ENCODE data around the gene CSTF2T.
"Not testable (repeated sequence)": the region's sequence is repeated elsewhere in the genome, so short reads cannot be mapped to it uniquely, and the experiment has no call there.

Gene CSTF2T

GRCh38 chr10:51698473-51699063 lies 827 bp downstream of the CSTF2T start:
- no peak for DNase-seq (ENCODE audit: low spot score)

DNA sequence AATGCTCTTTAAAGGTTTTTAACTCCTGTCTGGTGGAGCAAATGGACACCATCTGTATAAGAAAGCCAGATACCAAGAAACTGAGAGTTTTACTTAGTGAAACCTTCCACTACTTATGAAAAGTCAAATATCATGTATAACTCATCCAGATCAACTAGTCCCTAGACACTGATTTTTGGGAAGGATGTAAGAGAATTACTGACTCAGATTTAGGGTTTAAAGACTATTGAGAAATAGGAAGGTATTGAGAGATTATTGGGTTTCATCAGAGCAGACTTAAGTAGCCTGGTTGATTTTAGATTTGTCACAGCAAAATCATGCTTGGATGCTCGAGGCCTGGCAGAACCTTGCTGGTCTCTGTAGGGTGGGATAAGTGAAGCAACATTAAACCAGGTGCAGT lies 3.1 kb downstream of the CSTF2T start:
- DNase-seq (ENCODE audit: low spot score), result no peak

DNA sequence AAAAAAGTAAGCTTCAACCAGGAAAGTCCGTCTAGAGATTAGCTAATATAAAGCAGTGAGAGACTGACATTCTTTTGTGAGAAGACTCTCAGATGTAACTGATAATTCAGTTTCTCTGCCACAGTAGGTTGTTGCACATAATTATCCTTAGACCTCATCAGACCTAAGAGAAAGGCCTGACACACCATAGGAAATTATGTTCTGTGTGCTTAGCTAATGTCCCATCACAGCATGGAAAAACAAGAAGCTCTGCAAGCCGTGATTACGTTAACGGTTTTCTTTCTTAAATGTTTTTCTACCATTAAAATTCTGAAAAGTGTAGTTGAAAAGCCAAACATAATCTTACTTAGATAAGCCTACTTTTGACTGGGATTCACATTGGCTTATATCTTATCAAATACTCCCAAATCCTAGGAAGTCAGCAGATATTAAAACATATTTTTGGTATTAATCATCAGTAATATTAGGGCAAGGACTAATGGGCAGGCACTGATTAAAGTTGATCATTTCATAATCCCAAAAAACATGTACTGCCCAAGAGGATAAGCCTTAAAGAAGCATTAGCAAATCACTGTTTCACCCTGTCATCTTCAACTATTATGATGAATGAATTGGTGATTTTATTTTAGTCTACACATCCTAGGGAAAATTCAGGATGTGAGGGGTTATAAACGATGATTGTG lies 5.2 kb downstream of the CSTF2T start:
- no peak for DNase-seq (ENCODE audit: low spot score)

GRCh38 chr10:51691135-51691534 lies 8.3 kb downstream of the CSTF2T start:
- DNase-seq (ENCODE audit: low spot score), result no peak

DNA sequence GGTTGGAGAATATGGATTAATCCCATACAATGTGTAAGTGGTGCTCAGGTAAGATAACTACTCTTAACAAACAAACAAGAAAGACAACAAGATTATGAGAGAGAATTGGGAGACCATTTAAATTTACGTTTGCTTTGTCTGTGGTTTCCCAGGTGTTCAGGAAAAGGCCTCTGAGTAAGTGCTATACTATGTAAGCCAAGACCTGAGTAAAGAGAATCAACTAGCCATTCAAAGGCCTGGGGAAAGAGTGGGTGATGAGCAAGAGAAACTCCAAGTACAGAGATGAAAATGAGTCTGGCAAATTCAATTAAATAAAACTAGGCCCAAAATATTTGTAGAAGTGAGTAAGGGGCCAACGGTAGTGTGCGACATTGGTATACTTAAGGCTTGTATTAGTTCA lies 9.9 kb downstream of the CSTF2T start:
- DNase-seq (ENCODE audit: low spot score), result no peak

- DNase-seq (ENCODE audit: low spot score), result not testable (repeated sequence)
Observed at GRCh38 chr10:51688826-51689225, 10.6 kb downstream of the CSTF2T start.

DNA sequence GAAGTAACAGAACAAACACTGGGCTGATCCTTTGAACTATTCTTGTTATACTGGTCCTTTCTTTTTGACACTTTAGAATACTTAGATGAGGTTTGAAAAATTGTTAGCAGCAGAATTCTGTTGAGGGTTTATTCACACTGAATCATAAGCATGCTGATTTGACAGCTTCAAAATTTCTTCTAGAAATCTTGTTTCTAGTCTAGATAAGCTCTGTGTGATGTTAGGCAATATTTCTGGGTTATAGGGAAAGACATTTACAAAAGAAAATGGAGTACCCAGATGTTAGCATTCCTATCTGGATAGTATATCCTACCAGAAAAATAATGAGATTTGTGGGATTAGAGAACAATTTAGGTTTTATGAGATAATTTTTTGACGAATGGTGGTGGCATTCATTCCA lies 12.1 kb downstream of the CSTF2T start:
- DNase-seq (ENCODE audit: low spot score), result no peak

DNA sequence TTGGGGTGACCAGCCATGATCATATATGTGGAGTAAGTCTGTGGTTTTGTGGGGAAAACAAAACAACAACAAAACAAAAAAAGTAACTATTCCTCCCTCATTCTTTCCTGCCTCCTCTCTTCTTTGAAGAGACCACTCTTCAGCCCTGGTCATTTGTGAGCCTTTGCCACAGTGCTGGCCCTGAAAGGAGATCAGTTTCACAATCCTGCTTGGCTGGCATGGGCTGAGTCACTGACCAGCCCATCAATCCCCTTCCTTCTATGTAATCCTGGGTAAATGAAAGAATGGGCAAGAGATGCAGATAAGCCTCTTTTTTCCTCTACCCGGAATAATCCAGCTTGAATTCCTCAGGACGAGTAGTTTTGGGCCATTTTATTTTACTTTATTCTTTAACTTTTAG lies 13.6 kb downstream of the CSTF2T start:
- DNase-seq (ENCODE audit: low spot score), result no peak

DNA sequence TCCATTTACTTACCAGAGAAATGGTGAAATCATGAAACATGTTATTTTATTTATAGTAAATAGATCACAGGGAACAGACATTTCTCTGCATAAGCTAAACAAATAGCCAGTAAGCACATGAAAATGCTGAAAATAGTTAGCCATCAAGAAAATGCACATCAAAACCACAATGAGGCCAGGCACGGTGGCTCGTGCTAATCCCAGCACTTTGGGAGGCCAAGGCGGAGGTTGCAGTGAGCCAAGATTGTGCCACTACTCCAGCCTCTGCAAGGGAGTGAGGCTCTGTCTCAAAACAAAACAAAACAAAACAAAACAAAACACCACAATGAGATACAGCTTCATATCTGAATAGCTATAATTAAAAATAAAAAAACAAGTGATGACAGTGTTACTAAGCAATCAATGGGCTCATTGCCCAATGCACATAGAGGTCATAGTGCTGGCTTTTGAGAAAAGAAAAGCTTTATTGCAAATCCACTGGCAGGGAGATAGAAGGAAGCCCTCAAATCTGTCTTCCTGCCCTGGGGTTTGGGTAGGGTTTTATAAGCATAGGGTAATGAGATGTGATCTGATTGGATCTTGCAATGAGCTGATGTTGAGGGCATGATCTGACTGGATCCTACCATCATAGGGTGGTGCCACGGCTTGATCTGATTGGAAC lies 16.2 kb downstream of the CSTF2T start:
- DNase-seq (ENCODE audit: low spot score), result no peak

DNA sequence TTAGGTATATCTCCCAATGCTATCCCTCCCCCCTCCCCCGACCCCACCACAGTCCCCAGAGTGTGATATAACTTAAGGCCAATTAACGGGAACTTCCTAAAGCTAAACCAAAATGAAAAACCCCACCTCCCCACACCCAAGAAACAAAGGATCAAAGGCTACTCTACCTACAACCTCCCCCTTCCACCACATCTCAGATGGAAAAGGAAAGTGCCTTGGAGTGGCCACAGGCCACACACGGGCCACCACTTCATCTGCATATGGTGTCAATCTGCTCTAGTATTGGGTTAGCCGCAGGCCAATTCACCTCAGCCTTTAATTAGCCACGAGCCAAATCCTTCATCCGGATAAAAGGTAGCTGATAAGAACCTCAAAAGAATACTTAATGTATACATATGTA lies 19.6 kb downstream of the CSTF2T start:
- no peak for DNase-seq (ENCODE audit: low spot score)

GRCh38 chr10:51675088-51675487 lies 24.3 kb downstream of the CSTF2T start:
- no peak for DNase-seq (ENCODE audit: low spot score)

- no peak for DNase-seq (ENCODE audit: low spot score)
Observed at GRCh38 chr10:51672039-51672535, 27.3 kb downstream of the CSTF2T start.

DNA sequence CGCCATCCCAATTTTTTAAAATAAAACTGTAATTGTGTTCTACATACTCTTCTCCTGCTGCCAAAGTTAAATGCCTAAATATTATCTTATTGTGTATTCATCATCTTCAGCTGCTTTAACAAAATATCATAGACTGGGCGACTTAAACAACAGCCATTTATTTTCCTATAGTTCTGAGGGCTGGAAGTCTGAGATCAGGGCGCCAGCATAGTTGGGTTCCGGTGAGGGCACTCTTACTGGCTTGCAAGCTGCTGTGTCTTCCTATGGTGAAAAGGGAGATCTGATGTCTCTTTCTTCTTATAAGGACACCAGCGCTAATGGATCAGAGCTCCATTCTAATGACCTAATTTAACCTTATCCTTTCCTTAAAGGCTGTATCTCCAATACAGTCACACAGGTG lies 30.4 kb downstream of the CSTF2T start:
- no peak for DNase-seq (ENCODE audit: low spot score)

DNA sequence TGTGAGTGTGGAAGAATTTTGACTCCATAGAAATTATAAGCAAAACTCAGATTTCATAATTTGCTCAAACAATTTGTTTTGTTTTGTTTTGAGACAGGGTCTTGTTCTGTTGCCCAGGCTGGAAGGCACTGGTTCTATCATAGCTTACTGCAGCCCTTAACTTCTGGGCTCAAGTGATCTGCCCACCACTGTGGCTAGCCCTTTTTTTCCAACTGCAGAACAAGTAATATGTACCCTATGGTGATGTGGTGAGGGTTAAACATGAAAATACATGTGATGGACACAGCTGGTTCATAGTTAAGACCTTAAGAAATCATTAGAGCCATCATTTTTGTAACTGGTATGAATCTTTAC lies 31.1 kb downstream of the CSTF2T start:
- DNase-seq (ENCODE audit: low spot score), result no peak

GRCh38 chr10:51667678-51668335 lies 31.6 kb downstream of the CSTF2T start:
- no peak for DNase-seq (ENCODE audit: low spot score)

DNA sequence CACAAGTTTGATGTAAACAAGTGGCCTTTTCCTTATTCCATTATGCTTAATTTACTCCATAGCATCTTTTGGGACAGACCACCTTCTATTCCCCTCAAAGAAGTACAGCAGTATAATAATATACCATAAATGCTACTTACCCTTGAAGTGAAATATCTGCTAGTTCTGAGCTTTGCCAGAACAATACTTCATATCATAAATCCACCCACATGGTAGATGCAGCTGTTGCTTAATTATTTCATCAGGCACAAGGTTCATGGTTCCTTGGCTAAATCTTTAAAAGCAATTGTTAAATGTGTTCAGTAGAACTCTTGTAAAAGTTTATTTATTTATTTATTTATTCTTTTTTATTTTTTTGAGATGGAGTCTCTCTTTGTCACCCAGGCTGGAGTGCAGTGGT lies 32.9 kb downstream of the CSTF2T start:
- no peak for DNase-seq (ENCODE audit: low spot score)

DNA sequence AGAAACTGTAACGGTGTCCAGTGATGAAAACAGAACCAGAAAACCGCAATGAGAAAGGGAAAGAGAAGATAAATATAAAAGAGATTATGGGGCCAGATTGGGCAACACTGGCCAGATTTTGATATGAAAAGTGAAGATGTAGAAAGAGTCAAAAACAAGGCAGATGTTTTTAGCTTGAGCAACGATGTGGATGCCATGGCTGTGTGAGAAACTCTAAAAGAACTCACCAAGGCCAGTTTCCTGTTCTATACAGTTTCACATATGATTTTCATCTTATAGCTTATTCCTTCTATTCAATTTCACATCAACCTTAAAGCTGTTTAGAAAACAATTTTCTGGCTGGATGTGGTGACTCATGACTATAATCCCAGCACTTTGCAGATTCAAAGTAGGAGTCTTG lies 36.3 kb downstream of the CSTF2T start:
- no peak for DNase-seq (ENCODE audit: low spot score)

DNA sequence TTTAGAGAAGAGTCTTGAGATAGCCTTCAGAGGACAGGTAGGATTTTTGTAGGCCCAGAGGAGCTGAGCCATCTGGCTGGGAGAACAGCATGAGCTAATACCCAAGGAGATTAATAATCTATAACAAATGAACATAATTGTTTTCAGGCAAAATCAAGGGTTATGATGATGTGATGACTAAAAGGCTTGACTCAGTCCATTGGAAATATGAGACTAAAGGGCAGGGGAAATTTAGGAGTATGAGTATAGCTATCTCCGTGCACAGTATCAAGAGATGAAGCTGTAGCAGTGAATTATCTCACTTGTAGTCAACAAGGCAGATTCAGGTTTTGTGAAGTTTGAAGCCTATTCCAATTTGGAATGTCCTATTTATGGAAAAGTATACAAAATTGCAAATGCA lies 40.1 kb downstream of the CSTF2T start:
- DNase-seq (ENCODE audit: low spot score), result no peak

DNA sequence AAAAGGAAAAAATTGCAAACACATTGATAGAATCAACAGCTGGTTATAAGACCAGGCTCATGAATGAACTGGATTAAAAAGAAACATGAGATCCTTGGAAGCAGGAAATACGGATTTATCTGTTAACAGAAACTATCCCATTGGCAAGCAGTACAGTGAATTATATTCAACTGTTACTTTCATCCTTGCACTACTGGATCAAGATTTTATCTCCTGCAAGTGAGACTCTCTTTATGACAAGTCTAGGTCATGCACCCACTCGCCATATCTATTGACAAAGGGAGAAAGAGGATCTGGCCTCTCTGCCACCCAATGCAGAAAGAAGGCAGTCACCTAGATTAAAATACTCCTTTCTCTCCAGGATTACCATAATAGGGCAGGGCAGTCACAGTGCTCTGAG lies 41.4 kb downstream of the CSTF2T start:
- DNase-seq (ENCODE audit: low spot score), result no peak

DNA sequence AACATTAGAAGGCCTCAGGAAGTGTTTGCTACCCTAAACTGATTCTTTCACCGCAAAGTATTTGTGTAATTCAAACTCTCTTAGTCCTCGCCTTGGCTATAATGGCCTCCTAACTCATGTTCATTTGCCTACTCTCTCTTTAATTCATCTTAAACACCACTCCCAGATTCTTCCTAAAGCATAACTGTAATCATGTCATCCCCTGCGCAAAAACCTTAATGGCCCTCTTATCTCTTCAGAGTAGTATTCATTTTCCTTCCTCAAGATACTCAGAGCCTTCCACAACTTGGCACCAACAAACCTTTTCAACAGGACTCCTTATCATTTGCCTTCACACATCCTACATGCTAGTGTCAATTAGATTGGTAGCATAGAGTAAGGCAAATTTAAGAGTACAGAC lies 42.9 kb downstream of the CSTF2T start:
- DNase-seq (ENCODE audit: low spot score), result no peak

DNA sequence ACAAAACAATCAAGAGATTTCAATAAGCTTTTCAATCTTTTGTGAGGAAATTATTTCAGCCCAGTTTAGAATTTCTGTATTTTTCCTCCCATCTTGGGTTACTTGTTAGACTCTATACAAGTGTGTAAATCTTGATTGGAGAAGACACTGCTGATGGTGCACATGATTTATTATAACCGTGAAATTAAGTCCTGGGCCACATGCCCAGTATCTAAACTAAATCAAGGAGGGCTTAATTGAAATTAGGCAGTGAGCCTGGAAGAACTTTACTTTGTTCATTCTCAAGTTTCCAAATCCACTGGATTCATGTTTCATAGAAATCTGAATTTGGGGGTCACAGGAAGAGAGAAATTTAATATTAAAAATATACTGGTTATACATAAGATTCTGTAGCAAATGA lies 44.5 kb downstream of the CSTF2T start:
- no peak for DNase-seq (ENCODE audit: low spot score)

DNA sequence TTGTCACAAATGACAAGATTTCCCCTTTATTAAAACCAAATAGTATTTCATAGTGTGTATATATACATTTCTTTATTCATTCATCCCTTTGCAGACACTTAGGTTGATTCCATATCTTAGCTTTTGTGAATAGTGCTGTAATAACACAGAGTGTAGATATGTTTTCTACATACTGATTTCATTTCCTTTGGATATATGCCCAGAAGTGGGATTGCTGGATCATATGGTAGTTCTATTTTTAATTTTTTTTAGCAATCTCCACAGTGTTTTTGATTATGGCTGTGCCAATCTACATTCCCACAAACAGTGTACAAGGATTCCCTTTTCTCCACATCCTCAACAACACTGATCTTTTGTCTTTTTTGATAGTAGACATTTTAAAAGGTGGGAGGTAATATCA lies 46.4 kb downstream of the CSTF2T start:
- DNase-seq (ENCODE audit: low spot score), result no peak

- no peak for DNase-seq (ENCODE audit: low spot score)
Observed at GRCh38 chr10:51651063-51651462, 48.3 kb downstream of the CSTF2T start.

Measured in HuH-7.5 (cell line).